ENCODE data around the gene LSM12. TPM values are rescaled to one million over a fixed set of nuclear protein-coding genes. Genes with fewer than 3 reads are reported as not detected.

LSM12 gene
- total and polyA plus RNA-seq, 2 of the 8 experiments (the other 6 are each of a cell fraction or from before 2014, with no cell fraction given): 69.8 to 142 TPM

DNA sequence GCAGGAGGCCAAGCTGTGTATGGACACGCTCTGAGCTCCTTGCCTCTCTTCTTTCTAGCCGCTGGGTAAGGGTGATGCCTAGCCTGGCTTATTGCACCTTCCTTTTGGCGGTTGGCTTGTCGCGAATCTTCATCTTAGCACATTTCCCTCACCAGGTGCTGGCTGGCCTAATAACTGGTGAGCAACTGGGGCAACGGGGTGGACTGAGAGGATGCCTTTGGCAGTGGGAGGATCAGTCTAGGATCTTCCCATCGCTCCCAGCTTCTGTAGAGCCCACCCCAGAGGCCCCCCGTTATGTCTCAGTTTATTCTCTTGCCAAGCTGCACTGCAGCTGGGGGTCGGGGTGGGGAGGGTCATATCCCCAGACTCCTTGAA, 8.4 kb upstream of the LSM12 start:
- Histone ChIP-seq H2BK5ac (ENCODE audit: low read depth, low read length) (no peak overlapping the region), H3K4me2 (ENCODE audit: insufficient read depth in 1 of 2, low read depth in 2 of 2, low read length in 2 of 2) (no peak overlapping the region), H4K91ac (replicated peaks; ENCODE audit: insufficient read length, low read length) (no peak overlapping the region), H3K23ac (ENCODE audit: insufficient read length) (no peak overlapping the region), H3K27me3 (replicated peaks in 1 of 4; ENCODE audit: control insufficient read depth in 3 of 4, extremely low read depth in 1 of 4, insufficient read depth in 3 of 4, low read length in 3 of 4) (no peaks in the 10 kb centered on the region), H3K18ac (ENCODE audit: extremely low read depth, low read length) (no peak overlapping the region), H2BK120ac (replicated peaks; ENCODE audit: low read depth, low read length) (no peak overlapping the region), H4K20me1 (replicated peaks in 1 of 2; ENCODE audit: control insufficient read depth in 1 of 2, insufficient read depth in 2 of 2, low read length in 2 of 2) (peaks cover 0 to 10% of the 10 kb centered on the region in 2 experiments), H3K4me1 (replicated peaks in 1 of 4; ENCODE audit: control insufficient read depth in 3 of 4, insufficient read depth in 4 of 4, low read length in 3 of 4) (peaks cover 0 to 2% (median under 1%) of the 10 kb centered on the region in 4 experiments; a peak in 3 of 7 replicates), H2BK20ac (ENCODE audit: low read length) (no peak overlapping the region), H3K14ac (ENCODE audit: insufficient read length) (no peak overlapping the region), H3K23me2 (ENCODE audit: low read depth, low read length) (peaks cover 6% of the 10 kb centered on the region; the same call in 1 of the 2 replicates), H3K4ac (replicated peaks; ENCODE audit: insufficient read length, low read depth, low read length) (no peak overlapping the region), H3K56ac (replicated peaks; ENCODE audit: insufficient read length, low read depth, low read length) (no peak overlapping the region), H3K27ac (ENCODE audit: low read depth, low read length) (no peak overlapping the region), H2BK12ac (ENCODE audit: low read depth, low read length) (no peak overlapping the region), H3K4me3 (ENCODE audit: extremely low read depth in 1 of 4, insufficient read depth in 2 of 4, low read depth in 3 of 4, low read length in 4 of 4) (no peak overlapping the region), H2AFZ (ENCODE audit: low read length) (no peak overlapping the region), H3K9me3 (ENCODE audit: insufficient read depth in 2 of 2, low read depth in 1 of 2, low read length in 1 of 2) (no peaks in the 10 kb centered on the region), H3K79me1 (ENCODE audit: low read depth, low read length) (peaks cover 1% of the 10 kb centered on the region; the same call in 1 of the 2 replicates), H4K5ac (ENCODE audit: insufficient read length, low read depth, low read length) (no peak overlapping the region), H3K9ac (replicated peaks in 1 of 4; ENCODE audit: extremely low read depth in 1 of 4, low read depth in 3 of 4, low read length in 3 of 4) (no peak overlapping the region), H4K8ac (ENCODE audit: extremely low read depth, insufficient read depth, low read length) (no peak overlapping the region), H3K36me3 (ENCODE audit: control insufficient read depth in 2 of 4, insufficient read depth in 4 of 4, low read length in 3 of 4) (peaks cover 12 to 40% (median 27%) of the 10 kb centered on the region in 4 experiments; a peak in 6 of 8 replicates), H2AK5ac (ENCODE audit: low read depth, low read length) (no peak overlapping the region), H2BK15ac (ENCODE audit: low read length) (no peak overlapping the region), H3K79me2 (ENCODE audit: control insufficient read depth in 1 of 2, insufficient read depth in 2 of 2, low read length in 2 of 2) (peaks cover 0 to 19% of the 10 kb centered on the region in 2 experiments; a peak in 2 of 4 replicates)
- 93% methylated on average over 9 of the region's 9 CpGs; no CpG with 5 or more reads in 1 of the 2 experiments for WGBS, 2 experiments (ENCODE audit: extremely low coverage in 1 of 2, insufficient coverage in 1 of 2, insufficient read length in 1 of 2, insufficient replicate concordance in 2 of 2, low coverage in 1 of 2, low lambda C conversion rate in 2 of 2, missing lambda C conversion rate in 1 of 2)
- DNase-seq (ENCODE audit: low read depth in 1 of 2, low spot score in 2 of 2) (no peak), FAIRE-seq (no peak)
- ChIA-PET CTCF (ENCODE audit: partially characterized antibody) (interaction anchor here (0.6 to 7.1 kb wide), 10 partner anchors 11 to 436 kb away, joined by 3 to 71 read pairs (median 4); partner anchors contain the start of gene ASB16), POLR2A (ENCODE audit: partially characterized antibody) (interaction anchor here (0.6 to 2.9 kb wide), 13 partner anchors 9 to 404 kb away, joined by 3 to 17 read pairs (median 4); partner anchors contain the start of genes HDAC5 and LSM12)
- no peak for TF ChIP-seq HDAC2 (IDR thresholded peaks at IDR 0.05; ENCODE audit: borderline replicate concordance in 1 of 2, low read depth in 2 of 2, low read length in 2 of 2)
- TF ChIP-seq TEAD4 (IDR thresholded peaks at IDR 0.05; ENCODE audit: low read depth, low read length): no peak
- no peak for TF ChIP-seq FOSL1 (IDR thresholded peaks at IDR 0.05; ENCODE audit: insufficient read depth, low read depth, low read length)
- no peak for TF ChIP-seq CHD1 (IDR thresholded peaks at IDR 0.05; ENCODE audit: low read depth, low read length)
- TF ChIP-seq, protein P1, sequence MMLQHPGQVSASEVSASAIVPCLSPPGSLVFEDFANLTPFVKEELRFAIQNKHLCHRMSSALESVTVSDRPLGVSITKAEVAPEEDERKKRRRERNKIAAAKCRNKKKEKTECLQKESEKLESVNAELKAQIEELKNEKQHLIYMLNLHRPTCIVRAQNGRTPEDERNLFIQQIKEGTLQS (IDR thresholded peaks at IDR 0.05; ENCODE audit: insufficient read depth, low read depth, low read length): no peak
- no peak for TF ChIP-seq EGR1 (IDR thresholded peaks at IDR 0.05; ENCODE audit: borderline replicate concordance, low read depth, low read length)
- TF ChIP-seq RBBP5 (IDR thresholded peaks at IDR 0.05; ENCODE audit: borderline replicate concordance, low read depth, low read length): no peak
- no peak for TF ChIP-seq NANOG (IDR thresholded peaks at IDR 0.05; ENCODE audit: insufficient read depth, low read depth, low read length, poor library complexity, severe bottlenecking)
- TF ChIP-seq RNF2 (IDR thresholded peaks at IDR 0.05; ENCODE audit: borderline replicate concordance, low read depth, low read length, missing control alignments, poor library complexity, severe bottlenecking): no peak
- TF ChIP-seq ATF2 (IDR thresholded peaks at IDR 0.05; ENCODE audit: low read length): no peak

All from H1 (cell line).